ENCODE measurements around the gene RPS6KB2.

DNA sequence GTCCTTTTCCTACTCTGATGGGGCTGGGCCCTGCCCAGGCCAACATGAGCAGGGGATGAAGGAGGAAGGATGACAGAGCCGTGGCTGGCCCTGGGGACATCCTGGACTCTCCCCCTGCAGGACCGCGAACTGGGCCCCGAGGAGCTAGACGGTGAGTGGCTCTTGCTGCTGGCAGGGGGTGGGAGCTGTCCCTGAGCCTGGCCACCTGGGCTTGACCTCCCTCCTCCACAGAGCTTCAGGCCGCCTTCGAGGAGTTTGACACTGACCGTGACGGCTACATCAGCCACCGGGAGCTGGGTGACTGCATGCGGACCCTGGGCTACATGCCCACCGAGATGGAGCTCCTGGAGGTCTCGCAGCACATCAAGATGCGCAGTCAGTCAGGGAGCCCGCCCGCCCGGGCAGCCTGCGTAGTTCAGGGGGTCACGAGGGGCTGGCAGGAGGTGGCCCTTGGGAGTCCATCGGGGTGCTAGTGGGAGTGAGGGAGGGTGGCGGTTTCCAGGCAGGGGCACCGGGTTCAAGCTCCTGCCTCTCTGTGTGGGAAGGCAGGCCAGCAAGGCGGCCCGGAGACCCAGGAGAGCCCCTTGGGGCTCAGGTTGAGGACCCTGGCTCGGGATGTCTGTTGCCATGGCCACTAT lies 27.9 kb downstream of the RPS6KB2 start:
- TF ChIP-seq, protein P1, sequence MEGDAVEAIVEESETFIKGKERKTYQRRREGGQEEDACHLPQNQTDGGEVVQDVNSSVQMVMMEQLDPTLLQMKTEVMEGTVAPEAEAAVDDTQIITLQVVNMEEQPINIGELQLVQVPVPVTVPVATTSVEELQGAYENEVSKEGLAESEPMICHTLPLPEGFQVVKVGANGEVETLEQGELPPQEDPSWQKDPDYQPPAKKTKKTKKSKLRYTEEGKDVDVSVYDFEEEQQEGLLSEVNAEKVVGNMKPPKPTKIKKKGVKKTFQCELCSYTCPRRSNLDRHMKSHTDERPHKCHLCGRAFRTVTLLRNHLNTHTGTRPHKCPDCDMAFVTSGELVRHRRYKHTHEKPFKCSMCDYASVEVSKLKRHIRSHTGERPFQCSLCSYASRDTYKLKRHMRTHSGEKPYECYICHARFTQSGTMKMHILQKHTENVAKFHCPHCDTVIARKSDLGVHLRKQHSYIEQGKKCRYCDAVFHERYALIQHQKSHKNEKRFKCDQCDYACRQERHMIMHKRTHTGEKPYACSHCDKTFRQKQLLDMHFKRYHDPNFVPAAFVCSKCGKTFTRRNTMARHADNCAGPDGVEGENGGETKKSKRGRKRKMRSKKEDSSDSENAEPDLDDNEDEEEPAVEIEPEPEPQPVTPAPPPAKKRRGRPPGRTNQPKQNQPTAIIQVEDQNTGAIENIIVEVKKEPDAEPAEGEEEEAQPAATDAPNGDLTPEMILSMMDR (IDR thresholded peaks at IDR 0.05; ENCODE audit: poor library complexity) = no peak
- no peak for TF ChIP-seq EZH2 (IDR thresholded peaks at IDR 0.05; ENCODE audit: borderline replicate concordance)
- TF ChIP-seq EZH2phosphoT487 (IDR thresholded peaks at IDR 0.05; ENCODE audit: low read depth, severe bottlenecking, unreplicated experiment) = no peak
